RWPE2 (cell line): Measurements from ENCODE around the gene XDH.

Experiments
- ATAC-seq: fragments of 200-7000 bp; cut with Tn5 transposase; 3 replicates; pipeline ENCODE4 v1.9.1; 2021; ENCODE audit warnings: low read depth
- DNase-seq: peaks from one replicate; pipeline ENCODE4 v3.0.0-alpha.2; 2020; ENCODE audit warnings: low spot score
- H3K27ac ChIP-seq: fragments of 450-650 bp; 2 replicates; pipeline ENCODE4 v1.5.1; 2017; ENCODE audit warnings: mild to moderate bottlenecking; ENCODE audit not compliant: poor library complexity, severe bottlenecking
- H3K27me3 ChIP-seq: fragments of 250-450 bp; sonication (Bioruptor Pico); 2 replicates; pipeline ENCODE4 v1.5.1; 2021; ENCODE audit warnings: mild to moderate bottlenecking, moderate library complexity; ENCODE audit not compliant: insufficient read depth, poor library complexity, severe bottlenecking
- H3K36me3 ChIP-seq: fragments of 250-450 bp; sonication (Bioruptor Pico); 2 replicates; pipeline ENCODE4 v1.5.1; 2020; ENCODE audit warnings: low read depth, mild to moderate bottlenecking, moderate library complexity
- H3K4me1 ChIP-seq: fragments of 250-450 bp; sonication (Bioruptor Pico); 2 replicates; pipeline ENCODE4 v1.5.1; 2021; ENCODE audit warnings: mild to moderate bottlenecking, moderate library complexity; ENCODE audit not compliant: insufficient read depth, poor library complexity, severe bottlenecking
- H3K4me3 ChIP-seq: fragments of 250-450 bp; sonication (Bioruptor Pico); 2 replicates; pipeline ENCODE4 v1.5.1; 2021; ENCODE audit warnings: mild to moderate bottlenecking, moderate library complexity; ENCODE audit not compliant: severe bottlenecking
- H3K9me3 ChIP-seq: fragments of 250-450 bp; sonication (Bioruptor Pico); 2 replicates; pipeline ENCODE4 v1.5.1; 2021; ENCODE audit warnings: mild to moderate bottlenecking, moderate library complexity; ENCODE audit not compliant: severe bottlenecking
- CTCF ChIP-seq: fragments of 450-650 bp; IDR thresholded peaks from one replicate; pipeline ENCODE4 v1.5.1; 2017; ENCODE audit warnings: mild to moderate bottlenecking, moderate library complexity; ENCODE audit not compliant: poor library complexity, severe bottlenecking

Gene XDH

GRCh38 chr2:31333527-31334183, 80.9 kb downstream of the XDH start:
- Histone ChIP-seq H3K27ac (peak overlapping the region; percentile 85), H3K4me3 (no peak overlapping the region), H3K9me3 (no peaks in the 10 kb centered on the region), H3K36me3 (peaks cover 9% of the 10 kb centered on the region), H3K27me3 (no peaks in the 10 kb centered on the region), H3K4me1 (peaks cover 33% of the 10 kb centered on the region)
- peak; percentile 92 for TF ChIP-seq CTCF
- no peak for DNase-seq
- ATAC-seq: peak; percentile 57

- no peak overlapping the region for H3K4me3 ChIP-seq
- no peak for DNase-seq
- no peaks in the 10 kb centered on the region for H3K27me3 ChIP-seq
- H3K36me3 ChIP-seq: peaks cover 9% of the 10 kb centered on the region
- H3K27ac ChIP-seq: no peak overlapping the region
- no peaks in the 10 kb centered on the region for H3K9me3 ChIP-seq
- ATAC-seq: no peak
- H3K4me1 ChIP-seq: peaks cover 27% of the 10 kb centered on the region
- no peak for TF ChIP-seq CTCF
Observed at GRCh38 chr2:31333046-31333445, 81.5 kb downstream of the XDH start.

GRCh38 chr2:31332521-31332920, 82.0 kb downstream of the XDH start:
- peaks cover 21% of the 10 kb centered on the region for H3K4me1 ChIP-seq
- no peaks in the 10 kb centered on the region for H3K9me3 ChIP-seq
- peaks cover 7% of the 10 kb centered on the region for H3K36me3 ChIP-seq
- H3K4me3 ChIP-seq: no peak overlapping the region
- TF ChIP-seq CTCF: no peak
- DNase-seq (no peak), ATAC-seq (no peak)
- no peaks in the 10 kb centered on the region for H3K27me3 ChIP-seq
- H3K27ac ChIP-seq: no peak overlapping the region

- H3K4me3 ChIP-seq: no peak overlapping the region
- H3K9me3 ChIP-seq: no peaks in the 10 kb centered on the region
- H3K36me3 ChIP-seq: no peaks in the 10 kb centered on the region
- no peak overlapping the region for H3K27ac ChIP-seq
- DNase-seq (no peak), ATAC-seq (no peak)
- no peaks in the 10 kb centered on the region for H3K27me3 ChIP-seq
- no peak for TF ChIP-seq CTCF
- H3K4me1 ChIP-seq: peaks cover 15% of the 10 kb centered on the region
Observed at GRCh38 chr2:31331156-31331555, 83.4 kb downstream of the XDH start.

- ATAC-seq: no peak
- no peak for TF ChIP-seq CTCF
- DNase-seq: no peak
- peaks cover 12% of the 10 kb centered on the region for H3K4me1 ChIP-seq
- no peak overlapping the region for H3K27ac ChIP-seq
- H3K36me3 ChIP-seq: no peaks in the 10 kb centered on the region
- H3K27me3 ChIP-seq: no peaks in the 10 kb centered on the region
- no peak overlapping the region for H3K4me3 ChIP-seq
- H3K9me3 ChIP-seq: no peaks in the 10 kb centered on the region
Observed at GRCh38 chr2:31329081-31329625, 85.4 kb downstream of the XDH start.
